Endometrium (tissue), 2 donors: ENCODE results near the gene ADAMTS18.
"Not testable (repeated sequence)": the region's sequence is repeated elsewhere in the genome, so short reads cannot be mapped to it uniquely, and the experiment has no call there.

ENCODE experiments used
- FAIRE-seq: peaks from 2 replicates; lab custom pipeline; 2012; peaks lifted over from hg19 to GRCh38; lab: Jason Lieb, UNC
- donor health status: control.
- donor health status: control.

ADAMTS18 gene, protein sequence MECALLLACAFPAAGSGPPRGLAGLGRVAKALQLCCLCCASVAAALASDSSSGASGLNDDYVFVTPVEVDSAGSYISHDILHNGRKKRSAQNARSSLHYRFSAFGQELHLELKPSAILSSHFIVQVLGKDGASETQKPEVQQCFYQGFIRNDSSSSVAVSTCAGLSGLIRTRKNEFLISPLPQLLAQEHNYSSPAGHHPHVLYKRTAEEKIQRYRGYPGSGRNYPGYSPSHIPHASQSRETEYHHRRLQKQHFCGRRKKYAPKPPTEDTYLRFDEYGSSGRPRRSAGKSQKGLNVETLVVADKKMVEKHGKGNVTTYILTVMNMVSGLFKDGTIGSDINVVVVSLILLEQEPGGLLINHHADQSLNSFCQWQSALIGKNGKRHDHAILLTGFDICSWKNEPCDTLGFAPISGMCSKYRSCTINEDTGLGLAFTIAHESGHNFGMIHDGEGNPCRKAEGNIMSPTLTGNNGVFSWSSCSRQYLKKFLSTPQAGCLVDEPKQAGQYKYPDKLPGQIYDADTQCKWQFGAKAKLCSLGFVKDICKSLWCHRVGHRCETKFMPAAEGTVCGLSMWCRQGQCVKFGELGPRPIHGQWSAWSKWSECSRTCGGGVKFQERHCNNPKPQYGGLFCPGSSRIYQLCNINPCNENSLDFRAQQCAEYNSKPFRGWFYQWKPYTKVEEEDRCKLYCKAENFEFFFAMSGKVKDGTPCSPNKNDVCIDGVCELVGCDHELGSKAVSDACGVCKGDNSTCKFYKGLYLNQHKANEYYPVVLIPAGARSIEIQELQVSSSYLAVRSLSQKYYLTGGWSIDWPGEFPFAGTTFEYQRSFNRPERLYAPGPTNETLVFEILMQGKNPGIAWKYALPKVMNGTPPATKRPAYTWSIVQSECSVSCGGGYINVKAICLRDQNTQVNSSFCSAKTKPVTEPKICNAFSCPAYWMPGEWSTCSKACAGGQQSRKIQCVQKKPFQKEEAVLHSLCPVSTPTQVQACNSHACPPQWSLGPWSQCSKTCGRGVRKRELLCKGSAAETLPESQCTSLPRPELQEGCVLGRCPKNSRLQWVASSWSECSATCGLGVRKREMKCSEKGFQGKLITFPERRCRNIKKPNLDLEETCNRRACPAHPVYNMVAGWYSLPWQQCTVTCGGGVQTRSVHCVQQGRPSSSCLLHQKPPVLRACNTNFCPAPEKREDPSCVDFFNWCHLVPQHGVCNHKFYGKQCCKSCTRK (N-terminal part only)

DNA sequence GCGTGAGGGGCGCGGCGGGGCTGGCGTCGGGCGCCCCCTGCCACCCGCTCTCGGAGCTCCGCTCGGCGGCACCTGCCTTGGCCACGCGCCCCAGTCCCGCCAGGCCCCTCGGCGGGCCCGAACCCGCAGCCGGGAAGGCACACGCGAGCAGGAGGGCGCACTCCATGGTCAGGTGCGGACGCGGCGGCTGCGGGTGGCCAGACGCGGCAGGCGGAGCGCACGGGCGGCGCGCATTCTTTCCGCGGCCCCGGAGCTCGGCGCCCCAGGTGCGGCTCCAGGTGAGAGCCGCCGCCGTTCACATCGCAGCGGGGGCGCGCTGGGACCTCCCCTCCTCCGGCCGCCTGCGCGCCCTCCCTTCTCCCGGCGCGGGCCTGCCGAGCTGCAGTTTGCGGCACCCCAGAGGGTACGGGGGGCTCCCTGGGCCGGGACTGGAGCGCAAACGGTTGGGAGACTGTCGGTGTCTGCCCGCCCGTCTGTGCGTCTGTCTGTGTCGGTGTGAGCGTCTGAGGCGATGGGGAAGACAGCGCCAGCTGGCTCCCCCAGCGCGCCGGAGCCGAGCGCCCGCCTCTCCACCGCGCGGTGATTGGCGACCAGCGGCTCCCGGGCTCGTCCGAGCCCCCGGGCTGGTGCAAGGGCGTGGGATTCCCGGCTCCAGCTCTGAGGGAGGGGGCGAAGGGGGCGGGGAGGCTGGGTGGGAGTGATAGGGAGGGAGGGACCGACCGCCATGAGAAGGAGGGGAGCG is at the start of gene ADAMTS18:
TSS of gene ADAMTS18 (minus strand) at position 505 of the 742 bp plus-strand sequence. CDS start at position 166, 339 bp downstream.
- FAIRE-seq, result no peak

DNA sequence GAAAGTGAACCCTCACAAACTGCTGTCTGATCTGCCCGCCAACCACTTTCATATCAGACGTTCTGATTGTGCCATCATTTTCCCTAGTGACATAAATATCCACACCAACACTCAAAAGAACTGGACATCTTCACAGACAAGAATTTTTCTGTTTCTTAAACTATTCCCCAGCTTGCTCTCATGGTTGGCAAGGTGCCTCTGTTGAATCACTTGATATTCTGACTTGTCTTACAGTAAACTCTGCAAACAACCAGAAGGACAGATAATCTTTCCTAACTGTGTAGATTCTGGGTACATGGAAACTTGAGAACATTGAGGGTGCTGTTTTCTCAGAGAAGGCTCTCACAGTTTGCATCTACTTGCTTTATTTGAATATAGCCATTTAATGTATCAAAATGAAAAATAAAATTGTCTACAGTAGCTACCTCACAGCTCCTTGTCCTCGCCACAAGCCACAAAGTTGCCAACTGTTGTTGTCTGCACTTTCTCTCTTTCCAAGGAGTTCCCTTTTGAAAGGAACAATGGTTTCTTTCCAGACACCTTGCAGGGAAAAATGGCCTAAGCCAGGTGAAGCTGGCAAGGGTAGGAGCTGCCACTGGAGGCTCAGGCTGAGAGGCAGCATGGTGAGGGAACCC is 46.0 kb upstream of the ADAMTS18 start:
- no peak for FAIRE-seq

DNA sequence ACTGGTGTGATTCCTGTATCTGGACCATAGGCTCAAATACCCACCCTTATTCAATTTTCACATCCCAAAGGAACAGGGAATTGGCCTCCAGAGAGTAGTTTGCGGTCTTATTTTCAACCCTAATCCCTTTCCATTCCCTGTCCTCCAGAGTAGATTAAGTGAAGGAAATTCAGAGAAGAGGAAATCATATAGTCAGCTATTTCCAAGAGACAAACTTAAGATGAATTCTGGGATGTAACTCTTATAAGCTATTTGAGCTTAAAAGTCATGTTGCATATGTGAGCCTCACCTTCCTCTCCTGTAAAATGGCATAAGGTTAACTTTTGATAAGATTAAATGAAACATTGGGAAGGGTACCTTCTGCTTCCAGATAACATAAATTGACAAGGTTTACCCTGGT is 37.4 kb upstream of the ADAMTS18 start:
- no peak for FAIRE-seq

DNA sequence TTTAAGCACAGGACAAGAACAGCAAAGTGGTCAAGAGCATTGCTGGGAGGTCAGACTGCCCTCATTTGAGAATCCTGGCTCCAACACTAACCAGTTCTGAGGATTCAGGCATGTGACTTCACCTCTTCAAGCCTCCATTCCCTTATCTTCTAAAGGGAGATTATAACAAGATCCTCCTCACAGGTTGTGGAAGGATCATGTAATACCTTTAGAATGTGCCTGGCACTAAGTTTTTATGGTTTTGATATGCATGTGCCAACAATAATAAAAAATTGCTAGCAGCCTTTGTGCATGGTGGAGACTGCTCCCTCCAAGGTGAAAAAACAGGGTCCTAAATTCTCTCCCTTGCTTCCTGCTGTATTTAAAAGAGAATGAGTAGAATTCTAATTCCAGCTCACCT is 36.0 kb upstream of the ADAMTS18 start:
- no peak for FAIRE-seq

DNA sequence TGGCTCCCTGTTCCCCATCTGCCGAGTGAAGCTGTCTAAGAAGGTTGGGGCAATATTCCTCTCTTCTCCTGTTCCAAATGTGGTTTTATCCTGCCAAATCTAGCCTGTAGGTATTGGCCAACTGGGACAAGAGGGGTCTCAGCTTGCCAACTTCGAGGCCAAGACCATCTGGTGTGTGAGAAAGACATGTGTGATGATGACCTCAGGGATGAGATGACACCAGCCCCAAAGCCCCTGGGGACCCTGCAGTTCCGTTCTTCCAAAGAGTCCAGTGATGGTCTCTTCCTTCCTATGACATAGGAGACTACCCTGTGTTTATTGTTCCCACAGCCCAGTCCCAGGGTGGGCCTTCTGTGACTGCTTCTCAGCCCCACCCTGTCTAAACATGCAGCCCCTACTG is 34.8 kb upstream of the ADAMTS18 start:
- FAIRE-seq, result no peak

DNA sequence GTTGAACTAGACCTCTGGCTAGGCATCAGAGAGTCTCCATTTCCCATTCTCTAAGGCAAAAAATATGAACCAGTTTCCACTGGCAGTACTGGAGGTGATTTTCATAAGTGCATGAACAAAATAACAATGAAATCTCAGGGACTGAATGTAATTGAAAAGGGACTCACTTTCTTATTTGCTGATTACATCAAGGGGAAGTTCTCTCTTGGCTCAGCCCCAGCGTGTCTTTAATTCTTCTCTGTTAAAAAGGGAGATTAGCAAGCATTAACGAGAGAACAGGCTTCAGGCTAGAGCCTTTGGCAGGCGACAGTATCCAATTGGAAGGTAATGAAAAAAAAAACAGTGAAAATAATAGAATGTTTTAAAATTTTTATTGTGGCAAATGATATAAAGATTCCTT is 34.0 kb upstream of the ADAMTS18 start:
- no peak for FAIRE-seq

DNA sequence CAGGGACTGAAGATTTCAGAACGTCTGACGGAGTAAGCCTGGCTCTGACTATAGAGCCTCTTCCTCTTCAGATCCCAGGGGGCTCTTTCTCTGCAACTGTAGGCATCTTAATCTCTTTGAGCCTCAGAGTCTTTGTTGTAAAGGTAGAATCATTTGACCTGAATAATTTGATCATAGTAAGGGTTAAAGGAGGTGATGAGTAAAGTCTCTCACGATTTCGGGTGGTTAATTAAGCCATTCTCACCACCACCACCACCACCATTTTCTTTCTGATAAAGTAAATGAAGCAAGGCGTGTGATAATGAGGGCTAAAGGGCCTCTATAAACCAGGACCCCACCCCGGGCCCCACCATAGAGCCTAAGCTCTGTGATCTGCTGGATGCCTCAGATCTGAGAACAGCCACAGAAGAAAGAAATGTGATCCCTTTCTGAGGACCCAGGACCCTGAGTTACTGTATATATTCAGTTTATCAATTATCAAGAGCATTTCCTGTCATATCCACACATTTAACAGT is 33.0 kb upstream of the ADAMTS18 start:
- FAIRE-seq, result no peak

DNA sequence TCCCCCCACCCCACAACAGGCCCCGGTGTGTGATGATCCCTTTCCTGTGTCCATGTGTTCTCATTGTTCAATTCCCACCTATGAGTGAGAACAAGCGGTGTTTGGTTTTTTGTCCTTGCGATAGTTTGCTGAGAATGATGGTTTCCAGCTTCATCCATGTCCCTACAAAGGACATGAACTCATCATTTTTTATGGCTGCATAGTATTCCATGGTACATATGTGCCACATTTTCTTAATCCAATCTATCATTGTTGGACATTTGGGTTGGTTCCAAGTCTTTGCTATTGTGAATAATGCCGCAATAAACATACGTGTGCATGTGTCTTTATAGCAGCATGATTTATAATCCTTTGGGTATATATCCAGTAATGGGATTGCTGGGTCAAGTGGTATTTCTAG is 28.8 kb upstream of the ADAMTS18 start:
- FAIRE-seq, result not testable (repeated sequence)

DNA sequence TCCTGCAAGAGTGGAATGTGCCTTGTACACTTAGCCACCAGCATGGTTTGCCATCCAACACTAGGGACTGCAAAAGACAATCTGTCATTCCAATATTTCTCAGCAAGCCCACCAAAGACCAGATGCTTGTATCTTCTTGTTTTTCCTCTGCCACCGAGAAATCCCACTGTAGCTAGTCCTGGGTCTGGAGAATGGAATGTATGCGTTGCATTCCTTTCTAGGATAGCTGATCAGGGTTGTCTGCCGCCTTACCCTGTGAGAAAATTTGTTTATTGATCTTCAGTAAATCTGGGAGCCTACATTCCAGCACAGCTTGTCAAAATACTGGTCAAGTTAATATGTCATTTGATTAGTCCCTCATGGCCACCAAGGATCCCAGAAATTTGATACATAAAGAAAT is 28.1 kb upstream of the ADAMTS18 start:
- FAIRE-seq, result no peak

DNA sequence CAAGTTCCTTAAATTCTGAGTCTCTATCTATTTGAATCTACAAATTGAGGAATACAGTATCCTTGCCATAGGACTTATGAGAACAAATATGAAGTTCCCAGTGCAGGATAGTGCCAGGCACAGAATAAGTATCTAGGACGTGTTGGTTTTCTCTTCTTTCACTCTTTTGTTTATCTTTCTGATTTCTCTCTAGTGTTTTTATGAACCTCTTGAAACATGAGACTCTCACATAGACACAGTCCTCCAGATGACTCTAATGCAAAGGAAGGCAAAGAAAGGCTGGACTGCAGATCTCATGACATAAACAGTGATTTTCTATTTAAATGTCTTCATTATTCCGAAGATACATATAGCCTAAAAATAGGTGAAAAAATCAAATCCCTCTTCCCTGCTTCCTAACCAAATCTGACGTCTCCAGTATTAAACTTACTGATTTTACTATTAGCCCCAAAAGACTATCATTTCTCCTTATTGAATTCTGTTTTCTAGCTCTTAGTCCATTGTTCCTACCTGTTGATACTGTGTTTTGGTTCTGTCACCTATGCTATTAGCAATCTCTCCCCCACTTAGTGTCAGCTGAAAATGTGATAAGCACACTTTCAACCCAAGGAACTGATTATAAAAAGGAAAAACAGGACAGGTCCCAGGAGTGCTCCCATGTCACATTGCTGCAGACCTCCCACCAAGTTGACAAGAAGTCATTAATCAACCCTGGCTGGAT is 24.9 kb upstream of the ADAMTS18 start:
- no peak for FAIRE-seq

DNA sequence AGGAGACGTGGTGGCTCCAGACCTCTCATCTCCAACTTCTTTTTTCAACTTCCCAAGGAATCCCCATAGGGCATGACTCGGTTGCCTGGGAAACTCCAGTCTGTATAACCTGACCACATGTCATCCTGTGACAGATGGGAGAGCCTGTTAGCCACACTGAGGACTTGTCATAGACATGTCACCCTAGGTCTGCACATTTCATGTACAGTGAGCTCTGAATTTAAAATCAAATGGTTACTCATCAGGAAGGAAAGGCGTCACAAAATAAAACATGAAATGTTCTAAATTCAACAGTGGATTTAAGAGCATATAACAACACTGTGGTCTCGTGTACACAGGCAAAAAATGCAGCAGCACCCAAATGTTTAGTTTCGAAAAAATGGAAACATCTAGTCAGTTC is 22.2 kb upstream of the ADAMTS18 start:
- FAIRE-seq, result no peak

DNA sequence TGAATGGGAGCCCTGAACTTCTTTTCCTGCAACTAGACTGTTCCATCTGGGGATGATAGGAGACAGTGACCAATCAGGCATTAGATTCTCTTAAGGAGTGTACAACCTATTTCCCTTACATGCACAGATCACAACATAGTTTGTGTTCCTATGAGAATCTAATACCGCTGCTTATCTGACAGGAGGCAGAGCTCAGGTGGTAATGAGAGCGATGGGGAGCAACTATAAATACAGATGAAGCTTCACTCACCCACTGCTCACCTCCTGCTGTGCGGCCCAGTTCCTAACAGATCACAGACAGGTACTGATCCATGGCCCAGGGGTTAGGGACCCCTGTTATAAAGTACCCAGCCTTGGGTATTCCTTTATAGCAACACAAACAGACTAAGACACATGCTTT is 17.4 kb upstream of the ADAMTS18 start:
- no peak for FAIRE-seq

DNA sequence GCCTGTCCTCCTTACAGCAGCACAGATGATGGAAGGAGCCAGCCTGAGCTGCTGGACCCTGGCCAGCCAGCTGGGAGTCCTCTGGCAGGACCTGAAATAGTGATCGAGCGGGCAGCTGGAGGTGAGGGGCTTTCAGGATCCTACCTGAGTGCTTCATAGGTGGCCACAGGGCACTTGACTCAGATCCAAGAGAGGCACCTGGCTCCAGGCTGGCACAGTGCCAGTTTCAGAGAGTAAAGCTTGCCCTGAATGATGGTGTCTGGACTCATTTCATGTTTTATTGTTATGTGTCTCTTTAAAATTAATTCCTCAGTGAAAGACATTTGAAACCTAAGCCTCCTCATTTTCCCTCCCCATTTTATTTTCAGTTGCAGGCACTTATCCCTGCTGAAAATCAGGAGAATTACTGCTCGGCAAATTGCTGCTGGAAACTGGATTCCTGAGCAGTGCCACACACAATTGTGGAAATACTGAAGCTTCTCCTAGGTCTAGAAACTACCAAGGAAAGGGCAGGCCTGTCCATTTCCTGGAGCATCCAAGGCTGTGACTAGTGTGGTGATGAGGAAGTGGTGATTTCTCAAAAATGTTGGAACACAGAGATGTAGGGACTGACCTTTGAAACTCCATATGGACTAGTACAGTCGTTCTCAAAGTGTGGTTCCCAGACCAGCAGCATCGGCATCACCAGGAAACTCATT is 16.1 kb upstream of the ADAMTS18 start:
- FAIRE-seq, result no peak

DNA sequence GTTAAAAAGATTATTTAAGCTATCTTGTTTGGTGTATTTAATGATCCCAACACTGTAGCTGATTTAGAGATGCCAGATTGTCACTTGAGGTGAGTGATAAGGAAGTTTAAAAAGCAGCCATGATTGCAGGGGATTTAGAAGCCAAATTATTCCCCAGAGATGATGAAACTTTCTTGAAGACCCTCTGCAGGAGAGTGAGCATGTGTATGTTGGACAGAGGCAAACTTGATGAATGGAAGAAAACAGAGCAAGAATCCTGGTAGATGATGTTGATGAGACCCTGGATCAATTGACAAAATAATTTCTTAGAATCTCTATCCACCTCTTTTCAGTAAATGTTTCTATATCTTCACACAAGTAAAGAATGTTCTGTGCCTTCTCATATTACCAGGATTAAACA is 14.4 kb upstream of the ADAMTS18 start:
- no peak for FAIRE-seq

DNA sequence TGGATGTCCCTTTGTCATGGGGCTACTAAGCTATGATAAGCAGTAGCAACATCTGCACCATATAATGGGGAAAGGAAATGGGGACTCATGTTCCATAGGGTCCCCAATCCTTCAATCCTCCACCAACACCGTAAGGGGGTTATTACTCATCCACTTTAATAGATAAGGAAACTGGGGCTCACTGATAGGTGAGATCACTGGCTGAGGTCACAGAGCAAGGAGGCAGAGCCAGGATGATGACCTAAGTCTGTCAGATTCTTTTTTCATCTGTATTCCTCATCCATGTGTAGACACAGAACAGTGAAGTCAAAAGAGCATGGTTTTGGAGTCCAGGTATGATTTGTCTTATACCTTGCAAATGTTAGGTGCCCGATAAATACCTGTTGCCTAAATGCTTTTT is 10.5 kb upstream of the ADAMTS18 start:
- FAIRE-seq, result no peak

DNA sequence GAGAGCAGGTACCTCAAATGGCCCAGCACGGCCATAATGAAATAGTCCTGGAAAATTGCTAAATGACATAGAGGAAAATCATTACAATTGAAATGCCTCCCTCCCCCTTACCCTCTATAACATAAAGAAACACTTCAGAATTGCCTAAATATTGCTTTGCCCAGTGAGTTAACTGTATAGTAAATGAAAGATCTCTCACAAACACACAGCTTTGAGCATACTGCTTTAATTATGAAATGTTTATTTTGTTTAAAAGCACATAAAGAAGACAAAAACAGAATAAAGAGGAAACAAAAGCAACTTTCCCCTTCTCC is 9.3 kb upstream of the ADAMTS18 start:
- FAIRE-seq, result no peak

DNA sequence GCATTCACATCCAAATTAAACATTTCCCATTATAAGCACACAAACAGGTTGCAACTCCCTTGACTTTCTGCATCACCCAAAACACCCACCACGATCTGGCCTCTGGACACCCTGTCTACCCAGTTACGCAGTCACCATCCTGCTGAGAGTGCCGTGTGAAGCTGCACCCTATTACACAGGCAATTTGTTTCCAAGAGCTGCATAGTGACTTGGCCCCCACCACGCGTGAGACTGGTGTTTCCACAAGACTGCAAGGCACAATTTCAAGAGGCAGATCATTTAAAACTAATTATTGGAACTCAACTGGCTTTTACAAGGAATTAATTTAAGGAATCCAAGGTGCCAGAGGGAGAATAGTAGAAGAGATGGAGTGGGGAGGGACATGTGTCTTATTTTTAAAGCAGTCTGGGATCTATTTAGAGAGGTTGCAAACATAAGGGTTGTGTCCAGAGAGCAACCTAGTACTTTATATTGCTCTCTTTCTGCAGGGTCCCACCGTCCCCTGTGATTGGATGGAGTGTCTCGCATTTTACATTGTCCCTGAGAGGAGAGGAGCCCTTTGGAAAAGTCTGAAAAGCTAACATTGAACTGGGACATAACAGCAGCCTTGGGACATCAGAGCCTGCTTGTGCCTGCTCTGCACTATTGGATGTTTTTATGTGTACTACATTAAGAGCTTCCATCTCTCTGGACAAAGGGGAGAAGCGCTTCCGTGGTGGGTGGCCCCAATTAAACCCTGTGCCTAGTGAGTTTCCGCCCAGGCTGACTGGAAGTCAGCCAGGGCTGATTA is 8.7 kb upstream of the ADAMTS18 start:
- FAIRE-seq, result no peak

DNA sequence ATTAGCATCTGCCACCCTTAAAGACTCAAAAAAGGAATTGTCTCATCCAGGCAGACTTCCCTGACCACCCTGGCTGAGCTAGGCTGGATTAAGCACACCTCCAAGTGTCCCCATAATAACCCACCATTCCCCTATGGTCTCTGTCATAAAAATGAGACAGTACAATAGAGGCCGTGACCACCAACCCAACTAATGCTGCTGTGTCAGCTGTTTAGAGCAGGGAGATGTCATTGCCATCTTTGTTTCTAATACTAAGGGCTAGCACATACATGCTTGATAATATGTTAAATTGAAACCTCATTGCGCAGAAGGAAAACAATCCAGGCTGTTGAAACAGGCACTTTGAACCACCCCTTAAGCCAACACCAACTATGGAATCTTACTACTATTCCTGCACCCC is 7.2 kb upstream of the ADAMTS18 start:
- no peak for FAIRE-seq

DNA sequence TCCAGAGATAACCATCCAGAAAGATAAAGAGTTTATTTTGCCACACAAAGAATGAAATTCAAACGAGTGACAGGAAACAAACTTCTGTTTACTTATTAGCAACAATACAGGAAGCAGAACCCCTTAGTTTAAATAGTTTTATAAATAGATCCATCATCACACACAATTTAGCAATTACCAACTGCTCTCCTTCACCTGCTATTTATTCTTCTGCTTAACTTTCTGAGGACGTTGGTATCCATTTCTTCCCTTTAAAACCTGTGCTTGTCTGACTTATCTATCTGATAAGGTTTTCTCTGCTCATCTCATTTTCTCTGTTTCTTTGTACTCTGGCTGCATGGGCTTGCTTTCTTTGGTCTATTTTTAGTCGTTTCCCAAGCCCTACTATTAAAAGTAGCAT is 4.3 kb upstream of the ADAMTS18 start:
- FAIRE-seq, result no peak
